Tongue (tissue), 2 donors: ENCODE measurements around the gene PITX2. TPM values are rescaled to one million over a fixed set of nuclear protein-coding genes. Genes with fewer than 3 reads are reported as not detected.

ENCODE experiments used
- DNase-seq: peaks from one replicate; pipeline ENCODE4 v3.0.0-alpha.2; 2015
- total RNA-seq: library from RNA; depleted of rRNA; stranded (reverse); fragments of >200 nt; gene quantifications from one replicate; pipeline ENCODE4 v1.2.3, GENCODE V29; 2014

Gene PITX2
- 58.0 TPM for total RNA-seq

DNA sequence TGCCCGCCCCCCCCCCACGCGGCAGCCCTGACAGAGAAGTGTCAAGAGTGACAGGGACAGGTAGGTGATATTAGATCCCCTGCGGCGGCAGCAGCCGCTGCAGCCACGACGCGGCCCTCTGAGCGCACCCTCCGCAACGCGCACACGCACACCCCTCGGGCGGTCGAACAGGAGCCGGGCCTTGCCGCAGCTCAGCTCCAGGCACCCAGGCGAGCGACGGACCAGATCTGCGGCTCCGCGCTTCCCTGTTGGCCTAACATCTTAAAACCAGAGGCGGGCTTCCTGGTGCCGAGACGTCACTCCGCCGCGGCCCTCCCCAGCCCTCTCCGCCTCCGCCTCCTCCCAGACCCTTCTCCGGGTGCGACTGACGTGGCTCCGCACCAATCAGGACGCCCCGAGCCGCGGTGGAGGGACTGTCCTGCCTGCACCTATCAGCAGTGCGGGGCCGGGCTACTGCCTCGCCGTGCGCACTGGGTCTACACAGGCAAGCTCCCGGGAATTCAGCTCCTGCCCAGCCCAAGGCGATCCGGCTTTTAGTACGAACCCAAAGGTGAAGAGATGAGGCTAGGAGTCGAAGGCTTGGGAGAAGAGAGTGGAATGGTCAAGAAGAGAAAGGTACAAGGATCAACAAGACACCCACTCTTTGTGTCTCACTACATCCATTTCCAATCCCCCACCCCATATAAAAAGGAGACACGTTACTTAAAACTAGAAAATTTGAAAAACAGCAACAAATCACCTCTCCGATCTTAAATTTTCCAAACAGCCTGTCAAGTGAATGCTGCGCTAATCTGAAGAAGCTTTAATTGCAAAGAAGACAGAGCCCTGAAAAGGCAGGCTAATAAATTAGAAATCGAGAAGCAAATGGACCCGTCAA is at the start of gene PITX2:
Gene PITX2 (minus strand): TSS at position 237 of the 877 bp plus-strand sequence. CDS start 617 bp downstream, outside the sequence.
- DNase-seq = peak; percentile 98

DNA sequence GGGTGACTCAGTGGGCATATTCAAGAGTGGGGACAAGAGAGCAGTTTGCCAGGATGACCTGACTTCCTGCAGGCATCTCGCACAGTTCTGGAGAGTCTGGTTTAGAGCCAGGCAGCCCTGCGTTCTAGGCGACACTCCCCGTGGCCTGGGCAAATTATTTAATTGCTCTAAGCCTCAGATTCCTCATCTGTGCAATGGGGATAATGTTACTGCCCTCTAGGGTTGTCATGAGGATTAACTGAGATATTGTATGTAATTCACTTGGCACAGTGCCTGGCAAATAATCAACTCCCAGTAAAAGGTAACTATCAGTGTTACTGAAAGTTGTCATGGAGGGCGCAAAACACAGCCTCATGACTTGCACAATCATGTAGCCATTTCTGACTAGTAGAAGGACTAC is 48.8 kb upstream of the PITX2 start:
- DNase-seq = no peak

DNA sequence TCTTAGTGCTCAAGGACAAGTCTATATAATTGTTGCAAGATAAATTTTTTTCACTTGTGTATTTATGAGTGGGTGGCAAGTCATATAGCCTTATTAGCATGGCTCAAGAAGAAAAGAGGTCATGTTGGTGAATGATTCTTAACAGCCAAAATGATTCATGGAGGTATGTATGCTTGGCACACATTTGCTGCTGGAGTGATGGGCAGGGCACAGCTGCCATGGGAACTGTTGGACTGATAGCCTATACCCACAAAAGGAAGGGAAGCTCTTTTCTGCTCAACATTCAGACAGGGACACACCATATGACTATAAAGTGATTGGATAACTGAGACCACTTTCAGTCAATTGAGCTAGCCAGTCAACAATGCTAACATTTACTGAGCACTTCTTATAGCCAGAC is 46.8 kb upstream of the PITX2 start:
- peak; percentile 44 for DNase-seq

DNA sequence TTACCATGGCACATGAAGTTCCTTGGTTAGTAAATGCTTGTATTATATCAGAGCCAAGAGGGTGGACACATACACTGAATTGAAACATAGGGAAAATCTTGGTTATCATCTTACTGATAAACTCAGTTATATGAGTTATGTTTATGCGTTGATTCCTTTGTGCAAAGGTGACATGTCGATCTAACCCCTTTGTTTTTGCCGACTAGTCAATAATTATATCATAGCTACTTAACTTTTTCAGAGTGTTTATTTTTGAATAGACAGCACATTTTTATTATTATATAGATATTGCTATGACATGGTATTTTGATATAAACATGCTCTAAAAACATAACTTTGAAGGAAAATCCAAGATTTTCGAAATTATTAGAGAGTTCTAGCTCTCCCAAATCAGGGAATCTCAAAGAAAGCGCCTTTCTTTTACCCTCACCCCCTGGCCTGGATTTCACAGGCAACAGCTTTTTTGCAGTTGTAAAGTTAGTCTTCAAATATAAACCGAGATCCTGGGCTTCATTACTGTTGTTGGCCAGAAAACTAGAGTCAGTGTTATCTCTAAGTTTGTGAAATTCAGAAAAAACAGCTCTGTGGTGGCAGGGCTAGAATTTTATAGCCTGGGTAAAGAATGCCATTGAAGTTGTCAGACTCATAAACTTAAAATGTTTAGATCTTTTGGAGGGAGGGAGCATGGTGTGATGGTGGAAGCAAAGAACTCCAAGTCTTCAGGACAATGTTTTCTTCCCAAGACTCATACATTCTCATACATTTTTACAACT is 45.8 kb upstream of the PITX2 start:
- DNase-seq = no peak

DNA sequence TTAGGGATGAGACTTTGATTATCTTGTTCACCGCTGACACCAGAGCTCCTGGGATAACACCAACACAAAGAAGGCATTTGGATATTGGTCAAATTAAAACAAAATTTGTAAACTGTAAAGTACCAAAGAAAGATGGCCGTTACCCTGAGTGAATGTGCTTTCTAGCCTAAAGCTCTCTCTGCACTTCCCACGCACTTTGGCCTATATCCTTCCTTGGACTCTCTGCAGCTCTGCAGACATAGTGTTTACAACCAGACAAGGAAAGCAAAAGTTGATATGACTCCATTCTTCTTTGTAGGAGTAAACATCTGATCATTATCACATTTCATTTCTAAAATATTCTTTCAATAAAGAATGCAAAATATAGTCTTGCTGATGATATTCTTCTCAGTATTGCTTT is 44.8 kb upstream of the PITX2 start:
- no peak for DNase-seq

DNA sequence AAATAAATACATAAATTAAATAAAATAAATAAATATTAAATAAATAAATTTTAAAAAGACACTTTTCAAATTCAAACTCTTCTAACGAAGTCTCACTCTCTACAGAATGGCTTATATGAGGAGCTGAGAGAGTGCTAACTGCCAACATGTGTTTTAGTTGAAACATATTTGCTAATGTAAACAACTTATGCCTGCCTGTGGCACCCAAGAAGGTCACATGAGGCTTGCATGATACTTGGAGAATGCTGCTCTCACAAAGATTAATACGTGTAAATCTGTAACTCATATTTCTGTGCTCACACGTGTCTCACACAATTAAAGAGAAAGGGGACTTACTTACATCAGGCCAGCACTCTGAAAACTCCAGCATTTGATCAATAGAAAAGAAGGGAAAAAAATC is 43.2 kb upstream of the PITX2 start:
- DNase-seq = no peak

DNA sequence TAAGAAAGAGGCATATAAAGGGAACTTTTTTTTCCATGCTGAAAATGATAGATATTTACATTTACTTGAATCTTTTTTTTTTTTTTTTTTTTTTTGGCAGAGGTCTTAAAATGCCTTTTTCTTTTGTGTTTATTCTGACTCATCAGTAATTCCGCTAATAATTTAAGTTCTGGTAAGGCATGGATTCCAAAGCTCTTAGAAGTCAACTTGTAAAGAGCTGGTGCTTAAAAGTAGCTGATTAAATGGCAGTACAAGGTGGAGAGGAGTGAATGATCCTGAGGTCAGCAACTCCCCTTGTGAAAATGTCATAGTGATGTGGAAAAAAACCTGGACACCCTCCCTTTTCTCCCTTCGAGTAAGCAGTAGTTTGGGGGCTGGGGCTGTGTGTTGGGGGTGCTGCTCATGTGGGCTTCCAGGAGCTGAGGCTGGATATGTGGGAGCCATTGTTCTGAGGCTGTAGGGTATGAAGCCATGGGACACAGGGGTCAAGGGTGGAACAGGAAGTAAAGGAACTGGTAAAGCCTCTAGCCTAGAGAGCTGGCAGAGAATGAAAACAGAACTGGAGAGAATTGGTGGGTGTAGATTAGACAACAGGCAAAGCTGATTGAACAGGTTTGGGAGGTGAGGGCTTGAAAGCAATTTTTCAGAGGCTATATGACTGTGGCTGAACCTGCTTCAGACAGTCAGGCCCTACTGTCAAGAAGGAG is 41.0 kb upstream of the PITX2 start:
- DNase-seq = no peak

DNA sequence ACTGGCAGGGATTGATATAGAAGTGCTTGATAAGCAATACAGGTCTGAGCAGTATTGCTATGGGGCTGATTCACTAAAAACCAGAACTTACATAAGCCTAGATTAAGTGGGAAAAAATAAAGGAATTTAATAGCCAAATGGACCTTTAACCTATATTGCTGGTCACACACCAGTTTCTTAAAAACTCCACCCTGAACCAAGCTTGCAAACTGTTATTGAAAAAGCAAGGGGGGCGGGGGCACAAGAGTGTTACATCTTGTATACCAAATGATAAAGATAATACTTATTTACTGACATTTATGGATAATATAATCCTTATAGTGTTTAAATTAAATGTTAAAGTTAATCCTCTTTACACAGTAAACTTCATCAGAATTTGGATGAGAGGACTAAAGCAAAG is 40.3 kb upstream of the PITX2 start:
- no peak for DNase-seq

DNA sequence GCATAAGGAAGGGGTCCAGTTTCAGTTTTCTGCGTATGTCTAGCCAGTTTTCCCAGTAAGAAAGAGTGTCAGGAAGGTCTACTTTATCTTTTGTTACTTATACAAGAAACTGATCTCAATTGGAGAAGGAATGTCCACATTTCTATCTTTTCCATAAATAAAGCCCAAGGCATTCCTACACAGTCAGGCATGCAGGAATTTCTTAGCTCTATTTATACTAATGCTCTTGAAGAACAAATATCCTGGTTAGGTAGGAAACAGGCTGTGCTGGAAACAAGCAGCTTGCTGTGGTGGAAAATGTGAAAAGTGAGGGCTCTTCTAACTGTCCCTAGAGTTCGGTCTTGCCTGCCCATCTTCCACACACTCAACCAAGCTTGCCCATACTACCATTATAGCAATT is 37.9 kb upstream of the PITX2 start:
- DNase-seq = no peak

DNA sequence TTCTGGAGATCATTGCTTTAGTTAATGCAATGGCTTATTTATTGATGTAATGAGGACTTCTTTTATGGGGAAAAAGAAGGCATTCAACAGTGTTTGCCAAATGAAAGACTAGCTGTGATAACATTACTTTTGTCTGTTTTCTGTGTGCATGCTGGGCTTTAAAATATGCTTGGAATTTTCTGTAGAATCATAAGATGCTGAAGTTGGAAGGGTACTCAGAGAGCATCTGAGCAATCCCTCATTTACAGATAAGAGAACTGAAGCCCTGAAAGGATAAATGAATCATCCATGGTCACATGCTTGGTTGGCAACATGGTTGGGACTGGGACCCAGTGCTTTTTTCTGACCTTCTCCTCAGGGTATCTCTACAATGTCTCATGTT is 31.4 kb upstream of the PITX2 start:
- DNase-seq = no peak

DNA sequence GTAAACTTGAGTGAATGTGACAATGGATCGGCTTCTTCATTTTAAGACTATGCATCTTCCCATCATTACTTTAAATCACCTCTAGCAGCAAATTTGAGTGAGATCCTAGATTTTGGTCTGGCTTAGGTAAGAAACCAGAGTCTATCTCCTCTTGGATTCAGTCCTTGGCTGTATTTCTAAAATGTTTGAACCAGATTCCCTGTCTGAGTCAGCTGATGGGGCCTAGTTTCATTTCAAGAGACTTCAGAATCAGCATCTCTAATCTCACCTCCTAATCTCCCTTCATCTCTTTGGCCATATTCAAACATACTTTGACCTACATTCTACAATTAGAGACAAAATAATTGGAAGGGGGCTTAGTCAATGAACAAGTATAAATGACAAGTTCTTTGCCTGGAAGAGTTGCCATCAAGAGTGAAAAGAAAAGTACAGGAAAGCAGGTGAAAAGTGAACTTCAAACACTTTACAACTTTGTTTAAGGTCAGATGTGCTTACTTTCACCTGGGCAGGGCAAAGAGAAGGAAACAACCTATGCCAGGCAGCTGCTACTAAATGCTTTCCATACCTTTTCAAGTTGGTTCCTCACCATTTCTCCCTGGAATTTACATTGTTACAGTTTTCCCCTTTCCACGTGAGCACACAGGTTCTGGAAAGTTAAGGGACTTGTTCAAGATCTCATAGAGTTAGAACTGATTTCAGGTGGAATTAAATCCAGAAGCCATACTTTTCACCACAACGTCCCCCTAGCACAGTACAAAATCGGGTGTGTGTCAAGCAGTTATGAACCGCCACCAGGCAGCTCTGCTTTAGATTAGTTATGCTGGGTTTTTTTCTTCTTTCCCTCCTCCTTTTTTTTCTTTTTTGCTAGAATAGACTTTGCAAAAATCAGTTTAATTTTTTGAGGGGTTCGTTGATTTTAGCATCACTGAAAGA is 30.7 kb upstream of the PITX2 start:
- DNase-seq = no peak

DNA sequence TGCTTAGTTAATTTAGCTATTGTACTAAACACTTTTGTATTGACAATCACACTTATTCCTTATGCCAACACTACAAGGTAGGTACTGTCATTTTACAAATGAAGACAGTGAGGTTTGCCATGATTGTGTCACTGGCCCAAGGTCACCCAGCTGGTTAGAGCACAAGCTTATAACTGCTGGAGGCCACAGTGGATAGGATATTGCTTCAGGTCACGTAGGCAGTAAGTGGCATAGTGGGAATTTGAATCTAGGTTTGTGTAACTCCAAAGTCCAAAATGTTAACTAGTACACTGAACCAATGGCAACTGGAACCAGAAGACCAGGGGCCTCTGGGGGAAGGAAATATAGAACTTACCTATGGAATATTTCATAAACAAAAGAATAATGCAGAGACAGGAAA is 21.1 kb upstream of the PITX2 start:
- DNase-seq = no peak

DNA sequence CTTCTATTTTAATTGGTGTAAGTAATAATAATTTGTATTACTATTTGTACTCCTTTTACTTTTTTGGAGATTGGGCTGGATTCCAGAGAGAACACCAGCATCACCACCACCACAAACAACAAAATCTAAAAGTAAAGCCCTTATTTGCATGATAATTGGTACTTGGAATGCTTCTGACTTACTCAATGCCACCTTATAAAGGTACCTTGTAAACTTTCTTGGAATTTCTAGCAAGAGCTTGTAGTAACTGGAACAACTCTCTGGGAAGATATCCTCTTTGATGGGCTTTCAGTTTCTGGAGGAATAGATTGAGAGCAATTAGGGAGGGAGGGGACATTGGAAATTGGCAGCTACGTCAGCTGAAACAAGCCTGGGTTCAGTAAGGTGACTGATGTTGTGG is 20.2 kb upstream of the PITX2 start:
- no peak for DNase-seq

DNA sequence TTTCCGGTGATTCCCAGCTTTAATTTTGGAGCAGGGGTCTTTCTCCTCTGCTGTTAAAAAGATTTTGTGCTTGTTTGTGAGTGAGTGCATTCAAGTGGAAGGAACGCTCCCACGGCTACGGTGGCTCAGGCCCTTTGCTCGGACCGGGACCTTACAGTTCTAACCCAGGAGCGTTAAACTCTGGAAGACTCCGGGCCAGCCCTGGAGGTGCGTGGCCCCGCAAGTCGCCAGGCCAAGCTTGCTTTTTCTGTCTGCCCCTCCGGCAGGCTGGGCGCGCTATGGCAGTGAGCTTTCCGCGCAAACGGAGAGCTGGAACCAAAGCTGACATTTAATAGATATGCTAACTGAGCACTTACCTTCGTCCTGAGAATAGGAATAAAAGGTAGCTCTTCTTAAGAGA is 18.3 kb upstream of the PITX2 start:
- DNase-seq = peak; percentile 44

DNA sequence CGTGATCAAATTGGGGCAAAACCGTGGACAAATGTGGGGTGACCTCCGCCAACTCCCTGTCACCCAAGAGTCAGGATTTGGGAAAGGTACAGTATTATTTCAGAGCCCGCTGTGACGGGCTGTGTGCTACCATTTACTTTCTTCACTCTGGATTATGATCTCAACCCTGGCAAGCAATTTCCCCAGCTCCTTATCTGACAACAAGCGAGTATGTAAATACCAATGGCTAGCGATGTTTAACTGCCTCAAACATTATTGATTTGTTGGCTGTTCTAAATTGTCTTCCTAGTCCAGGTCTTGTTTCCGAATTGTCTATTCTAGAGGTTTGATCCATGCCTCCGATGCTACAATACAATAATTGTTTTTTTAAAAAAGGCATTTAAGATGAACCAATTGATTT is 17.7 kb upstream of the PITX2 start:
- peak; percentile 49 for DNase-seq

DNA sequence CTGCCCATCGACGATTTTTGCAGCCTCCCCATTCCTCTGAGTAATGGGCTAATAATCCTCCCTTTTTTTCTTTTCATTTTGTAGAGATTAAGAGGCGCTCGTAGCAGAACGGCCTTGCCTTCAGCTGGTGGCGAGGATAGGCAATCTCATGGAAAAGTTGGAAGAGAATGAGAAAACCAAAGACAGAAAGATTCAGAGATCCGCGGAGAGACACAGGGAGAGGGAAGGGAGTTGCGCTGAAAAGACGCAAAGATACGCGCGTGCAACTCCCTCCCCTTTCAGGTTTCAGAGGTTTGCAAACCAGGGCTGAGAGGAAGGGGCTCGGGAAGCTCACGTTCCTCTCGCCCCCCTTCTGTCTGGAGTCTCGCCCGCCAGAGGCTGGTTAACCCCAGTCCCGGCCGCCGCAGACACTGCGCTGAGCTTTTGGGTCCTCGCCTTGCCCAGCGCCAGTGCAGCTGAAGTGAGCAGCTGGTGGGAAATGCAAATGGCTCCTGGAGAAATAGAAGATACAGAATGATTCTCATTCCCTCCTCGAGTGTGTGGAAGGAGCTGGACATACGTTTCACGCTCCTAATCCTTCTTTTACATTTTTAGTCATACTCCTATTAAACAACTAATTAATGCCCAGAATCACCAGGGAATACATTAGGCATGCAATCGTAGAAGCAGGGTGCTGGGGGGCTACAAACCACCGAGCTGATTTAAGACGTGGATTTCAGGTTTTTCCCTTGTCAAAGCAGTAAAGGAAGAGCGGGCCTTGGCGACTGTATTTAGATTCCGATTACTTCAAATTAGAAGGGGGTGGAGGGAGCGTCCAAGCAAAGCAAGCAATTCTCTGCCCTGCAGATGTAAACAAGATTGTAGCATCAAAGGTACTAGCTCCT is 16.6 kb upstream of the PITX2 start:
- DNase-seq = peak; percentile 70

DNA sequence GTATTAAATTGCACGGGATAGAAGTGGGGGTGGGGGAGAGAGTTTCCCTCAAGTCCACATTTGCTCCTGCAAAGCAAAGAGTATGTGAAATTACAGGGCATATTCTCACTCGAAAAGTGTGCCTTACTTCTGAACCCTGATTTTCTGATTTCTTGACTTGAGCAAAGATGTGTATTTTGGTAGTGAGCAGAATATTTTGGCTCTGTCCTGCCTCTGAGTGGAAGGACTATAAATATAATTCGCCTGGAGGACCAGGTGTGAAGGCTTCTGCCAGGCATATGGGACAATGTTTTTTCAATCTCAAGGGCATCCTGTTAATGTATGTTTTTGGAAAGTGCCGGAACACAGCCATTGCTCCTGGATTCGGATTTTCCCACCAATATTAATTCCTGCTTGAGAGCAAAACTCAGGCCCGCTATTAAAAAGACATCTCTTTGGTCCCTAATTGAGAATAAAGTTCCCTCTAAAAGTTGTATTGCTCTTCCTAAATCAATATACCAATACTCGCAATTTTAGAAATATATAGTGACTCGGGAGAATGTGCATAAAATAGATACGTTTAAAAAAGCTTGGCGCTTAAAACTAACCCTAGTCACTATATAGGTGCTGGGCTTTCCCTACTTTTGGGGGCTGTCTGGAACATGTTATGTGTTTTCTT is 15.3 kb upstream of the PITX2 start:
- peak; percentile 57 for DNase-seq

DNA sequence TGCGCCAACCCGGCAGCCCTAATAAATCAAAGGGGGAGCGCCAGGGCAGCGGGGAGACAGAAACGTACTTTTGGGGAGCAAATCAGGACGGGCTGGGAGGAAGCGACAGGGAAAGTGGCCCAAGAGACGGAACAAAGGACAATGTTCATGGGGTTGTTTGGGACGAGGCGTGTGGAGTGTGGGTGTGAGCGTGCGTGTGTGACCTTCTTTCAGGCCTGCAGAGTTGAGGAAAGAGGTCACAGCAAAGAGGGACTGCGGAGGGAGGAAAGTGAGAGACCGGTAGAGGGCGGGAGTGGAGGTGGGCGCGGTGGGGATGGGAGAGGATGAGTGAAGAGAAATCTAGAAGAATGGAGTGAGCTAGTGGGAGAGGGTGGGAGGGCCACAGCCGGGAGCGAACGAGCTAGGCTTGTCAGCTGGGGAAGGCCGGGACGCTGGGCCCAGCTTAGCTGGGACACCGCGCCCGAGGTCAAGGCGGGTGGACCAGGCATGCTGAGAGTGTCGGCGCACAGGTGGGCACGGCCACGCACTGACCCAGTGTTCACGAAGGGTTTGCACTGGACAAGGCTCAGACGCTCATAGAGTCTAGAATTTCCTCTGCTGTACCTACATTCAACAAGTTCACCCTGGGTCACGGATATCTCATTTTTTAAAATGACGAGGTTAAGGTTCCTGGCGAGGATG is 14.7 kb upstream of the PITX2 start:
- DNase-seq = peak; percentile 79

DNA sequence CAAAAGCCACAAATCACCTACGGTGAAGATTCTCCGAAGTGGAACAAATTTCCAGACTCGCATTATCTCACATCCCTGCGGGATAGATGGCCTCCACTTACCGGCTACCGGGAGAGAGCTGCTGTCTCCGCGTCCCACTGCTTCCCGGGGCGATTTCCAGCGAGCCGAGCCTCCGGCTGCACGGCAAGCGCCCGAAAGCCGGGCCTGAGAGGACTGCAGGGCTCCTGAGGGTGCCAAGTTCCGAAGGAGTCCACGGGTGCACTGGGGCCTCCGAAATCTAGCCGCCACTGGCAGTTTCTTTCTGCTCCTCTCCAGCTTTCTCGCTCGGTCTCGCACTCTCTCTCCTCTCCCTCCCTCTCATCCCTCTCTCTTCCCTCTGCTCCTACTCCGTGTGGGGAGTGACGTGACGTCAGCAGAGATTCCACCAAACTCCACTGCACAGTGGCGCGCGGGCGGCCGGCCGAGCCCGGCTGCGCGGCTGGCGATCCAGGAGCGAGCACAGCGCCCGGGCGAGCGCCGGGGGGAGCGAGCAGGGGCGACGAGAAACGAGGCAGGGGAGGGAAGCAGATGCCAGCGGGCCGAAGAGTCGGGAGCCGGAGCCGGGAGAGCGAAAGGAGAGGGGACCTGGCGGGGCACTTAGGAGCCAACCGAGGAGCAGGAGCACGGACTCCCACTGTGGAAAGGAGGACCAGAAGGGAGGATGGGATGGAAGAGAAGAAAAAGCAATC is 14.0 kb upstream of the PITX2 start:
- peak; percentile 94 for DNase-seq
